Anterior cingulate cortex (tissue), 58 donors: ENCODE data around the gene PCNA.
A peak's percentile ranks its signal among the peaks of the same experiment; 100 is the strongest.

Source experiments
- DNase-seq, 58 donors: peaks; one replicate each; lab custom pipeline; 2025; lab: John Stamatoyannopoulos, UW

PCNA gene

GRCh38 chr20:5145365-5146098, 25.8 kb upstream of the PCNA start:
- DNase-seq = no peak

GRCh38 chr20:5143851-5144250, 24.1 kb upstream of the PCNA start:
- DNase-seq = no peak

GRCh38 chr20:5141615-5142014, 21.9 kb upstream of the PCNA start:
- DNase-seq = peak in 20 of 58 donors; percentile 8 to 71 (median 29)

- peak in 1 of 58 donors; percentile 25 for DNase-seq
These were observed 20.4 kb upstream of the PCNA start for GRCh38 chr20:5140195-5140594.

GRCh38 chr20:5136096-5136495, 16.3 kb upstream of the PCNA start:
- no peak for DNase-seq

GRCh38 chr20:5135363-5136012, 15.7 kb upstream of the PCNA start:
- peak in 49 of 58 donors; percentile 6 to 76 (median 42) for DNase-seq

- no peak for DNase-seq
These were observed 14.2 kb upstream of the PCNA start for GRCh38 chr20:5133998-5134397.

GRCh38 chr20:5131502-5131901, 11.7 kb upstream of the PCNA start:
- DNase-seq = no peak

- no peak for DNase-seq
These were observed 9.1 kb upstream of the PCNA start for GRCh38 chr20:5128886-5129285.

- no peak for DNase-seq
These were observed 8.2 kb upstream of the PCNA start for GRCh38 chr20:5127859-5128424.

- DNase-seq = peak in 42 of 58 donors; percentile 19 to 71 (median 52)
These were observed 7.6 kb upstream of the PCNA start for GRCh38 chr20:5127204-5127858.

- DNase-seq = peak; percentile 91 to 100 (median 99)
These were observed 6.9 kb upstream of the PCNA start, which contains the start of gene CDS2 for GRCh38 chr20:5126512-5127203. TSS of gene CDS2 (plus strand) at chr20:5127008. CDS start at chr20:5127093, 85 bp downstream.

GRCh38 chr20:5122873-5123260, 3.1 kb upstream of the PCNA start:
- DNase-seq = no peak

- DNase-seq = no peak
These were observed 373 bp upstream of the PCNA start for GRCh38 chr20:5120185-5120476.

GRCh38 chr20:5119143-5119434, 669 bp downstream of the PCNA start:
- DNase-seq = no peak

- DNase-seq = no peak
These were observed 1.3 kb downstream of the PCNA start for GRCh38 chr20:5118220-5119142.

- no peak for DNase-seq
These were observed 2.9 kb downstream of the PCNA start for GRCh38 chr20:5116875-5117274.

GRCh38 chr20:5114403-5114802, 5.4 kb downstream of the PCNA start:
- DNase-seq = no peak

- DNase-seq = no peak
These were observed 6.2 kb downstream of the PCNA start for GRCh38 chr20:5113615-5113986.

- peak in 6 of 58 donors; percentile 6 to 56 (median 22) for DNase-seq
These were observed 10.5 kb downstream of the PCNA start for GRCh38 chr20:5109276-5109675.
